GM18873 (cell line): ENCODE measurements around the gene AJAP1.

Experiments
- ATAC-seq: cut with Tn5 transposase; IDR thresholded peaks from one replicate; pipeline ENCODE4 v1.9.1; 2021; ENCODE audit warnings: mild to moderate bottlenecking, moderate library complexity, moderate number of reproducible peaks; ENCODE audit not compliant: unreplicated experiment, low FRiP score

The AJAP1 gene

GRCh38 chr1:4762146-4762545 lies 107.7 kb downstream of the AJAP1 start:
- ATAC-seq: no peak

- ATAC-seq: no peak
These were observed 112.9 kb downstream of the AJAP1 start for GRCh38 chr1:4767308-4767707.

- no peak for ATAC-seq
These were observed 114.1 kb downstream of the AJAP1 start for GRCh38 chr1:4768553-4768952.

GRCh38 chr1:4769516-4770280 lies 115.3 kb downstream of the AJAP1 start:
- ATAC-seq: no peak

GRCh38 chr1:4770713-4771112 lies 116.3 kb downstream of the AJAP1 start:
- no peak for ATAC-seq

- ATAC-seq: no peak
These were observed 116.9 kb downstream of the AJAP1 start for GRCh38 chr1:4771267-4771666.

- ATAC-seq: no peak
These were observed 117.3 kb downstream of the AJAP1 start for GRCh38 chr1:4771721-4772120.

GRCh38 chr1:4772294-4773010 lies 118.0 kb downstream of the AJAP1 start:
- no peak for ATAC-seq

GRCh38 chr1:4773226-4773625 lies 118.8 kb downstream of the AJAP1 start:
- no peak for ATAC-seq

- no peak for ATAC-seq
These were observed 121.1 kb downstream of the AJAP1 start for GRCh38 chr1:4775506-4775905.

- no peak for ATAC-seq
These were observed 123.6 kb downstream of the AJAP1 start for GRCh38 chr1:4778056-4778455.

GRCh38 chr1:4781646-4782045 lies 127.2 kb downstream of the AJAP1 start:
- ATAC-seq: no peak

GRCh38 chr1:4784761-4785160 lies 130.4 kb downstream of the AJAP1 start:
- no peak for ATAC-seq

GRCh38 chr1:4786055-4786454 lies 131.6 kb downstream of the AJAP1 start:
- no peak for ATAC-seq

- no peak for ATAC-seq
These were observed 133.1 kb downstream of the AJAP1 start for GRCh38 chr1:4787551-4787950.

- ATAC-seq: no peak
These were observed 138.2 kb downstream of the AJAP1 start for GRCh38 chr1:4792565-4792964.

GRCh38 chr1:4794020-4794780 lies 139.8 kb downstream of the AJAP1 start:
- ATAC-seq: no peak

- ATAC-seq: peak; percentile 78
These were observed 142.0 kb downstream of the AJAP1 start for GRCh38 chr1:4796161-4797015.

GRCh38 chr1:4797016-4797410 lies 142.6 kb downstream of the AJAP1 start:
- no peak for ATAC-seq

GRCh38 chr1:4797429-4797828 lies 143.0 kb downstream of the AJAP1 start:
- ATAC-seq: no peak
